Daoy (cell line): Measurements from ENCODE around the gene SPTLC1. TPM values are rescaled to one million over a fixed set of nuclear protein-coding genes. Genes with fewer than 3 reads are reported as not detected.
"Not testable (repeated sequence)": the region's sequence is repeated elsewhere in the genome, so short reads cannot be mapped to it uniquely, and the experiment has no call there.

Experiments
- DNase-seq: peaks from one replicate; pipeline ENCODE4 v3.0.0-alpha.2; 2015; ENCODE audit warnings: low read depth
- total RNA-seq: library from RNA; depleted of rRNA; stranded (reverse); fragments of >200 nt; shearing (Covaris generic); gene quantifications from 2 replicates; pipeline ENCODE4 v1.2.3, GENCODE V29; 2014

Gene SPTLC1
- total RNA-seq, 1 experiment from 2014 or later, result 109 TPM

DNA sequence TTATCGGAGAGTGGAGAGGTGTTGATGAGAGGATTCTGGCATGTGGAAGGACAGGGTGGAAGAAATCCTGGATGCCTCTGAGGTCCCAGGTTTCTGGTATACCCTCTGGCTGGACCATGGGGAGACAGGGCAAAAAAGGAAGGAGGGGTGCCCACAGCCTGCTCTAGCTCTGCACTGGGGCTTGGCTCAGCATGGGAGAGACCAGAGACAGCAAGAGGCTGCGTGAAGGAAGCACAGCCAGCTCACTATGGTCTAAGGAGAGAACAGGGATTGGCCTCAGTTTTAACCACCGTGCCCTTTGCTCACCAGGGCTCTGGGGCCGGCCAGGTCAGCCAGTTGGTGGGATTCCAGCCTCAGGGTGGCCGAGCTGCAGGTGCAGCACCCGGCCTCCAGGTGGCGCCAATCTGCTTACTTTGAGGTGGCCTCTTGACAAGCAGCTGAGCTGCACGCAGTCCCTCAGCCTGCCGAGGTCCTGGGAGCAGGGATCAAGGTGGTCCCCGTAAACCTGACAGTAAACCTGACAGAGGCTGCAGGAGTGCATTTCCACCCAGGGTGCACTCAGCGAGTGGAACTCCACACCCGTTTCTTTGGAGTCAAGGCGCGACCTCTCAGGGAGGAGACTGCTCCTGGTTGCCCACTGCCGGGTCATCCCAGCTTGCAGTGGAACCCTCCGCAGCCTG, 25.0 kb upstream of the SPTLC1 start:
- DNase-seq, result peak; percentile 81

DNA sequence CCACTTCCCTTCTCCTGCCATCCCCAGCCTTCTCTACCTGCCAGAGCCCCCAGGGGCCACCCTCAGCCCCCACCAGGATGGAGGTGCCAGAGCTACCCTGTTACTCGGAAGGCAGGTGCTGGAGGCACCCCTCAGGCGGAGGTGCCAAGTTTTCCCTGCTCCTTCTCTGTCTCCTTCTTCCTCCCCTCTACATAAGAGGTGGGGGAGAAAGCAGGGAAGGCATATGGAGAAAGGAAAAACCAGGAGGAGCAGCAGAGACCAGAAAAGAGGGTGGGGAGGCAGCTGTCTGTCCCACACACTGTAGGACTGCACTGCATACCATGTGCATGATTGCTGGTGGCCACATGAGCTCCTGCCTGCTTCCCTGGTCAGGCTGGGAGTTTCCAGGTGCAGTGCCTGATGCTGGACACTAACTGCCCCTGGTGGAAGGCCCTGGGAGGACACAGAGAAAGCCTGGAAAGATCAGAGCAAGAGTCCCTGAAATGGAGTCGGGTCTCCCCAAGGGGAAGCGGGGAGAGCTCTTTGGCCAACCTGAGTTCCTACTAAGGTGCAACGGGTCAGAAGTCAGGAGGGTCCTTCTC, 23.8 kb upstream of the SPTLC1 start:
- peak; percentile 48 for DNase-seq

DNA sequence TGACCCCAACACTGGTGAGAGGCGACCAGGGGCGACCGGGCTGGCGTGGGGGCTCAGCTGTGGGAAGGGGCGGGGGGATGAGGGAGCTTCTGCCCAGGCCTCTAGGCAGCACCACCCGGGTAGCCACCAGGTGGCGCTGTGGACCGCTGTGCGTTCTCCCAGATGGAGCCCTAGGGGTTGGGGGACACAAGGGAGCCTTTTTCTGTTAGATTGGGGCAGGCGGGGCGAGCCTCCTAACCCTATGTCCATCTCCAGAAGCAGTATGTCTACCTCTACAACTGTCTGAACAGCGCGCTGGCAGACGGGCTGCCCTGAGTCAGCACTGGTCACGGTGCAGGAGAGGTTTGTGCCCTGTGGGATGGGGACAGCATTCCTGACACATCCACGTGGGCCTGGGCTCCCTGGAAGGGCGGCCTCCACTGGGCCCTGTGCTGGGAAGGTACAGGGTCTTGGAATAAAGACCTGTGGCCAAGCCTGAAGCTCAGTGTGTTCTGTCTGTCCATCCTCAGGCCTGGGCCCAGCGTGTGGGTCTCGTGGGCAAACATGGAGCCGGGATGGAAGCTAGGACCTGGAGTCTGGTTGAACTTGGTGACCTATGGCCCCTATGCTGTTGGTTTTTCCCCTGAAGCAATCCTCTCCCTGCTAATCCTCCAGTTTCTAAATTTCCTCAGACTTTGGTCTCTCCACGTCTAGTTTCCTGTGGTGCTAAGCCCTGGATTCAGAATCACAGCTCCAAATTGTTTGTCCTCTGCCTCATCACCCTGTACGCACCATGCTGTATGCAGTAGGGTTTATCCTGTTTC, 23.1 kb upstream of the SPTLC1 start:
- peak; percentile 79 for DNase-seq

DNA sequence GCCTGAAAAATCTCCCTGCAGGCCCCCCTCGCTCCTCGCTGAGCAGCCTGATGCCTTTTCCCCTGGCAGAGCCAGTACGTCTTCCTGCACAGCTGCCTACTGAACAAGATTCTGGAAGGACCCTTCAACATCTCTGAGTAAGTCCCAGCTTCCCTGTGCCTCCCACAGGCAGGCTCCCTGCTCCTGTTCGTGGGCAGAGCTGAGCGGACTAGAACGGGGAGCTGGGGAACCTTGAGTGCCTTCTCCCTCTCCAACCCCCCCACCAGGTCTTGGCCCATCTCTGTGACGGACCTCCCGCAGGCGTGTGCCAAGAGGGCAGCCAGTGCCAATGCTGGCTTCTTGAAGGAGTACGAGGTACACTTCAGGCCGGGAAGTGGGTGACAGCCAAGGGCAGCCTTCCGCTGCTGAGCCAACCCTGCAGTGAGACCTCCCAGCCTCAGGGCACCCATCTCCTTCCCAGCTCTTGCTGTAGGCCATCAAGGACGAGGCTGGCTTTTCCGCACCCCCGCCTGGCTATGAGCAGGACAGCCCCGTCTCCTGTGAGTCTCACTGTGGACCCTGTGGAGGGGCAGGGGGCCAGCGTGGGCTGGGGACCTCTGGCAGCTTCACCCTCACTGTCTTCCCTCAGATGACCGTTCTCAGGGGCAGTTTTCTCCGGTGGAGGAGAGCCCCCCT, 21.1 kb upstream of the SPTLC1 start:
- no peak for DNase-seq

DNA sequence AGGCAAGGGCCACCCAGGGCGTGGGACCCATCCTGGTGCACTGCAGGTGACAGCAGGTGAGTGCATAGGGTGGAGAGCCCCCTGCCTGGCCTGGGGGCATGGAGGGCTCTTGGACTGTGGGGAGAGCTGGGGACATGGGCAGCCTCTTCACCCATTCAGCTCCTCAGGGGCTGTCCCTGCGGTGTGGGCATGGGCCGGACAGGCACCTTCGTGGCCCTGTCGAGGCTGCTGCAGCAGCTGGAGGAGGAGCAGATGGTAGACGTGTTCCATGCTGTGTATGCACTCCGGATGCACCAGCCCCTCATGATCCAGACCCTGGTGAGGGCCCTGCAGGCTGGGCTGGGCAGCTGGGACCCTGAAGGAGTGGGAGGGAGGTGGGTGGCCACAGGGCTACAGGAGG, 20.4 kb upstream of the SPTLC1 start:
- DNase-seq, result no peak

DNA sequence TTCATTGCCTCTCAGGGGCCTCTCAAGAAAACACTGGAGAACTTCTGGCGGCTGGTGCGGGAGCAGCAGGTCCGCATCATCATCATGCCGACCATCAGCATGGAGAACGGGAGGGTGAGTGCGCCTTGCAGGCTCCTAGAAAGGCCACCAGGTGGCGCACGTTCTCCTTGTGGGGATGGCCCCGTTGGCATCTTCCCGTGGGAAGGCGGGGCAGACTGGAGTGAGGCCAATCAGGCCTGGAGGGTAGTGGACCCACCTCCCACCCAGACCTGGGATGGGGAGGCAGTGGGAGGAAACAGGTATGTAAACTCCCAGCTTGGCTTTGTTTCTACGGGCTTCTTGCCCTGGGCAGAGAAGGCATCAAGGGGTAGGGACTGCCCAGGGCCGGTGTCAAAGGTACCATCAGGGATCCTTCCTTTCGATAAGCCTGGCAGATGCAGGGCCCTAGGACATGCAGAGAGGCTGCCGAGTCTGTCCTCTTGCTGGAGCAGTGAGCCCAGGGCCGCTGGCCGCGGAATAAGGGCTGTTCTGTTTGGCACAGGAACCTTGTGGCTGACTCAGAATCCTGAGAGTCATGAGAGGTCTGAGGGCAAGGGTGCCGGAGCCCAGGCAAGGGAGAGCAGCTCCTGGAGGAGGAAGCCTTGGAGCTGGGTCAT, 18.9 kb upstream of the SPTLC1 start:
- DNase-seq, result peak; percentile 91

DNA sequence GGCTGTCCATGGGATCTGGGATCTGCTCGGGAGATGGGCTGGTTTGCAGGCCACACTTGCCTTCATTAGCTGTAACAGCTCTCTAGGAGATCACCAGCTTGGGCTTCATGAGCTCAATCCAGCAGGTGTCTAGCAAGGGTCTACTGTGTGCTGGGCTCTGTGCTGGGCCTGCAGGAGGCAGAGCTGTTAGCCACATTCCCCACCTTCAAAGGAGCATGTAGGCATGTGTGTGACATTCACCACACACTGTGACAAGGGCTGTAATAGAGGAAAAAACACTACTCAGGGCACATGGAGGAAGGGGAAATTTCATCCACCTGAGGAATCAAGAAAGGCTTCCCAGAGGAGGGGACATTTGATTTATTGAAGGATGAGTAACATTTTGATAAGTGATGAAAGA, 17.7 kb upstream of the SPTLC1 start:
- not testable (repeated sequence) for DNase-seq

DNA sequence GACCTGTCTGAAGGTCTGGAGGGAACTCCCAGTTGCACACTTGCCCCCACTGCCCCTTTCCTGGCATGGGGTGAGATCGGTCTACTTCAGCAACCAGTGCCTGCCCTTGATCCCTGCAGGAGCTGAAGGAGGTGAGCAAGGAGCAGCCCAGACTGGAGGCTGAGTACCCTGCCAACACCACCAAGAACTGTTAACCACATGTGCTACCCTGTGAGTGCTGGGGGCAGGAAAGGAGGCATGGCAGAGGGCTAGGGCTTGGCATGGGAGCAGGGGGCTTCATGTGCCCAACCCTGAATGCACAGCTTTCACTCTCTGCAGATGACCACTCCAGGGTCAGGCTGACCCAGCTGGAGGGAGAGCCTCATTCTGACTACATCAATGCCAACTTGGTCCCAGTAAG, 17.3 kb upstream of the SPTLC1 start:
- DNase-seq, result no peak

DNA sequence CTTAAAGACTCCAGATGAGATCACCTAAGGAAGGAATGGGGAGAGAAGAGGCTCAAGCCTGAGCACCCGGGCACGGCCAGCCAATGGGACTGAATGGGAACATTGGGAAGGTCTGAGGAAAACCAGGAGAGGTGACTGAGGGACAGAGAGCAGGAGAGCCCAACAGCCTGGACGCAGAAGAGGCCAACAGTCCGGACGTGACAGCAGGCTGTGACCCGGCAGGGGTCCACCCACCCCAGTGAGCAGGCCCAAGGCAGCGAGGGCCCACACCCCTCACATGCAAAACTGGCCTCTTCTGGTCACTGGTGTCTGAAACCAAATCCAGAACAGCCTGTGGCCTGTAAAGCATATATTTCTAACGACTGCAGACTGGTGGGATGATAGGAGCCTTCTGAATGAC, 7.6 kb upstream of the SPTLC1 start:
- DNase-seq, result no peak

DNA sequence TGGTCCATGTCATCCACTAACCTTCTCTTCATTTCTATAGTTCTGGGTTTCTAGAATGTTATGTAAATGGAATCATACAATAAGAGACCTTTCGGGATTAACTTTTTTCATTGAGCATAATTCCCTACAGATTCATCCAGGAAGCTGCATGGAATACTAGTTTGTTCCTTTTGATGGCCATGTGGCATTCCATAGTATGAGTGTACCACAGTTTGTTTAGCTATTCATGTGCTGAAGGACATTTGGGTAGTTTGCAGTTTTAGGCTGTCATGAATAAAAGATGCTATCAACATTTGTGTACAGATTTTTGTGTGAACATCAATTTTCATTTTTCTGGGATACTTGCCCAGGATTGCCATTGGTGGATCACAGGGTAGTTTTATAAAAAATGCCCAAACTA, 6.8 kb upstream of the SPTLC1 start:
- DNase-seq, result no peak

DNA sequence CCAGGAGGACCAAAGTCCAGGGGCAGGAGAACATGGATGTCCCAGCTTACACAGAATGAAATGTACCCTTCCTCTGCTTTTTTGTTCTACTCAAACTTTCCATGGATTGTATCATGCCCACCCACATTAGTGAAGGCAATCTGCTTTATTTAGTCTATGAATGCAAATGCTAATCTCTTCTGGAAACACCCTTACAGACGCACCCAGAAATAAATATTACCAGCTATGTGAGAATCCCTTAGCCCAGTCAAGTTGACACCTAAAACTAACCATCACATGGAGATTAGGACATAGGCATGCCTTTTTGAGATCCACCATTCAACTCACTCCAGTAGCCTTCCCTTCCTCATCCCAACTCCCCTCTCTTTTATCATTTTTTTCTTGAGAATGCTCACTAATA, 6.1 kb upstream of the SPTLC1 start:
- no peak for DNase-seq

DNA sequence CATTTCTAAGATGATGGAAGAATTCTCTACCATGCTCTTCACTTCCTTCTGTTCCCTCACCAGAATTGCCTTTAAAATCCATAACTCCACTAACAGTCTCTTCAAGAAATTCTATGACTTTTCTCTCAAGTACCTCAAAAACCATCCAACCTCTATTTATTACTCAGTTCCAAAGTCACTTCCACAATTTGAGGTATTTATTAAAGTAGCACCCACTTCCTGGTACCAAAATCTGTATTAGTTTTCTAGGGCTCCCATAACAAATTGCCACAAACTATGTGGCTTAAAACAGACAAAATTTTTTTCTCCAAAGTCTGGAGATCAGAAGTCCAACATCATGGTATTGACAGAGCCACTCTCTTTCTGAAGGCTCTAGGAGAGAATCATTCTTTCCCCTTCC, 4.9 kb upstream of the SPTLC1 start:
- no peak for DNase-seq

DNA sequence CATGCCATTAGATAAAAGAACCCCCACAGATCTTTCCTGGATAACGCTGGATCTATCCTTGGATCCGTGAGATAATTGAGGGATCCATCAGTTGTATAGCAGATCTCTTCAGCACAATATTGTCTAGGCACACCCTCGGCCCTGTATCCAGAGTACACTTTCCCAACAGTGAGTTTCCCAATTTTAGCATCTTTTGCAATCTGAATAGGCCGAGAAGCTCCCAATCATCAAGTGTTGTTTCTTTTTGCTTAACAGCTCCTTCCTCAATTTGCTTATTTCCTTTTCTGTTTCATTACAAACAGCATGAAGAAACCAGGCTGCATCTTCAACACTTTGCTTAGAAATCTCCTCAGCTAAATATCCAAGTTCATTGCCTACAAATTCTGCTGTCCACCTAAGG, 4.4 kb upstream of the SPTLC1 start:
- DNase-seq, result no peak

DNA sequence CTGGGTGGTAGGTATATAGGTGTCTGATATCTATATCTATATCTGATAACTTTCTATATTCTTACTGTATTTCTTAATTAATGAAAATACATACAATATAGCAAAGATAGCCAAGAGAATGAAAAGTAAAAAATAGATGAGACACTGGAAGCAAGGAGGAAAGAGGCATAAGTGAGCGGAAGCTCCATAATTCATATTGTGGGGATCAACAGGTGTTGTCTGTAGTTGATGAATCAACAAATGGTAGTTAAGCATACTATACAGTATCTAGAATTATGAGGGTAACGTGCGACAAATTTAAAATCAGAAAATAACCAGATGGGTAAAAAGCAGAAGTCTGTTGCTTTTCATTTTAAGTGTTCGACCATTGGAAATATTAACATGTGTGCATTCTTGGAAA, 7.1 kb downstream of the SPTLC1 start:
- DNase-seq, result no peak

DNA sequence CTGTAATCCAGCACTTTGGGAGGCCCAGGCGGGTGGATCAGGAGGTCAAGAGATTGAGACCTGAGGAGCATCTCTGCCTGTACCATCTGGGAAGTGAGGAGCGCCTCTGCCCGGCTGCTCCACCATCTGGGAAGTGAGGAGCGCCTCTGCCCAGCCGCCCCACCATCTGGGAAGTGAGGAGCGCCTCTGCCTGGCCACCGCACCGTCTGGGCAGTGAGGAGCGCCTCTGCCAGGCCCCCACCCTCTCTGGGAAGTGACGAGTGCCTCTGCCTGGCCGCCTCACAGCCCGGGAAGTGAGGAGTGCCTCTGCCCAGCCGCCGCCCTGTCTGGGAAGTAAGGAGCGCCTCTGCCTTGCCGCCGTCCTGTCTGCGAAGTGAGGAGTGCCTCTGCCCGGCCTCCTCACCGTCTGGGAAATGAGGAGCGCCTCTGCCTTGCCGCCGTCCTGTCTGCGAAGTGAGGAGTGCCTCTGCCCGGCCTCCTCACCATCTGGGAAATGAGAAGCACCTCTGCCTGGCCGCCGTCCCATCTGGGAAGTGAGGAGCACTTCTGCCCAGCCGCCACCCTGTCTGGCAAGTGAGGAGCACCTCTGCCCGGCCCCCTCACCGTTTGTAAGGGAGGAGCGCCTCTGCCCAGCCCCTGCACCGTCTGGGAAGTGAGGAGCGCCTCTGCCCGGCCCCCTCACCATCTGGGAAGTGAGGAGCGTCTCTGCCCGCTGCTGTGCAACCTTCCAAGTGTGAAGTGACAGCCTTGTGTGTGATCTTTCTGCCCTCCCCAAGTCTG, 9.6 kb downstream of the SPTLC1 start:
- not testable (repeated sequence) for DNase-seq

DNA sequence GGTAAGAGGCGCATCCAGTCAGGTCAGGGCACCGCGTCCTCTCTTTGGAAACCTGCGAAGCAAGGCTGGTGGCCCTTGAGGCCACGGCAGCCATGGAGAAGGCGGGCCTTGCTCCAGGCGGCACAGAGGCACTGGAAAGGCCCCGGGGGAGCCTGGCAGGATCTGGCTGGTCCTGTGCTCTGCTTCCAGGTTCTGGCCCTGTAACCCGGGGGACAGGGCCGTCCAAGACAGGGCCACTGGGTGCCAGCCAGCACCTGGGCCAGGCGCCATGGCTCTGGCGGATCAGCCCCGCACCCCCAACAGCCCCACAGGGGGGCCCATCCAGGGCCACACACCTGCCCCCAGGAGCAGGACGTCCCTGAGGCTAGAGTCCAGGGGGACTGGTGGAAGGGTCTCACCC, 11.6 kb downstream of the SPTLC1 start:
- not testable (repeated sequence) for DNase-seq

DNA sequence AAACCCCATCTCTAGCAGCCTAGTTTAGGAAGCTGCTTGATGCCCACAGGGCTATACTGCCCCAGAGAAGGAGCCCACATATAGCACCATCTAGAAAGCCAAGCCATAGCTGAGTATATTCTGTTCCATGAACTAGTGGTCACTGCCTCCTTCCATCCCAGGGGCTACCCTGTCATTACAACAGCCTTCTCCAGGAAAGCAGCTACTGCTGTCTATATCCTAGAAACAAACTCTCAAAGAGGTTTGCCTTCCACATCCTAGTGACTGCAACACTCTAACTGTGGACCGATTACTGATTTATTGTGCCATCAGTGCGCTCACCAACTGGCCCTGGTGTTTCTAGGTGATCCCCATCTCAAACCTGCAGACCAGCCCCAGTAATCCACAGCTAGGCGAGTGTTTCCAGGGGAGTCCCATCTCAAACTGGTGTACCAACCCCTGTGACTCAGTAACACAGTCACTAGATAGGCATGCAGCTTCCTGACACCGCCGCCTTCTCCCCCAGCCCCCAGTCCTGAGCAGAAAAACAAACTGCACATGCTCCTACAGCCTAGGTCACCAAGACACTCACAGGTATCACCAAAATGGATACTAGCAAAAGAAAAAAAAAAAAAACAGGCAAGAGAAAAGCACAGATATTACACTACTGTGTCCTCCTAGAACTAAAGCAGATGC, 14.8 kb downstream of the SPTLC1 start:
- peak; percentile 90 for DNase-seq

DNA sequence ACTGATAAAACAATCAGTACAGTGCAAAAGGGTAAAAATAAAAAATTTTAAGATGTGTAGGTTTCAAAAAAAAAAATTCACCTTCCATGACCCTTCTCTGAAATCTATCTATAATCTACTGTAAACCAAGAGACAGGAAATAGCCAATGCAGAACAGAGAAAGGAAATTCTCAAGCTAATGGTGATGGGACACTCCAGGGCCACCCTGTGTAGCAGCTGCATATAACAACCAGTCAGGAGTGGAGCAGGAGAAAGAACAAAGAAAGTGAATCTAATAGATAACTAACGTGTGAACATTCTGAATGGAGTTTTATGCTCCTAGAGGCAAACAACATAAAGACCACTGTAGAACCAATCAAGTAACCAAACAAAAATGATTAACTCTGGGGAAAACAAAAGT, 16.6 kb downstream of the SPTLC1 start:
- DNase-seq, result no peak

DNA sequence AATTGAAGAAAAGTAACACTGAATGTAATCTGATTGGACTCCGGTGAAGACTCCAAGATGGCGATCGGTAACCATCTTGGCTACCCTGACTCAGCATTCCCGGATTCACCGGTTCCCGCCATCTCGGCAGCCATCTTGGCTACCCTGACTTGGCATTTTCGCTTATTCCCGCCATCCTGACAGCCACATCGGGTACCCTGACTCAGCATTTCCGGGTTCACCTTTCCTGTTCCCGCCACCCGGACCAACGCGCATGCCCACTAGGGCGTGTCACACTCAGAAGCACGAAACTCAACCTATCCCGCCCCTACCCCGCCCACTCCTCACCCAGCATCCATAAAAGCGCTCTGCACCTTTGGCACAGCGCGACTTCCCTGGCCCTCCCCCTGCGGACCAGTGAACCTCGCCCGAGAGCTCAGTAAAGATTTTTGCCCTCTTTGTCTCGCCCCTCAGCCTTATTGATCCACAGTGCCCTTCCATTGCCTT, 17.2 kb downstream of the SPTLC1 start:
- no peak for DNase-seq

DNA sequence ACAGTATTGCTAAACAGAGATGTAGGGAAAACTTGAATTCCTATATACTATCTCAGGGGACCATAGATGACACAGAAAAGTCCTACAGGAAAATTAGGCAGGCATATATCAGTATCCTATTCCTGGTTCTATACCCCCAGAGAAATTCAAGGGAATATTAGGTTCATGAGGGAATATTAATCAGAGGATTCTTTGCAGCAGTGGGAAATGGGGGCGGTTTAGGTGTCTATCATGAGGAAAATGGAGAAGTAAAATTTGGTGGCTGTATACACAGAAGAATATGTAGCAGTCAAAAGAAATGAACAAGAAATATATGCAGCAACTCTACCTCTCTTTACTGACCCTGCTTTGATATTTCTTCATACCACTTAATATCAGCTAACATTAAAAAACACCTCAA, 20.0 kb downstream of the SPTLC1 start:
- DNase-seq, result no peak
